ENCODE measurements around the gene EIF4E2.

DNA sequence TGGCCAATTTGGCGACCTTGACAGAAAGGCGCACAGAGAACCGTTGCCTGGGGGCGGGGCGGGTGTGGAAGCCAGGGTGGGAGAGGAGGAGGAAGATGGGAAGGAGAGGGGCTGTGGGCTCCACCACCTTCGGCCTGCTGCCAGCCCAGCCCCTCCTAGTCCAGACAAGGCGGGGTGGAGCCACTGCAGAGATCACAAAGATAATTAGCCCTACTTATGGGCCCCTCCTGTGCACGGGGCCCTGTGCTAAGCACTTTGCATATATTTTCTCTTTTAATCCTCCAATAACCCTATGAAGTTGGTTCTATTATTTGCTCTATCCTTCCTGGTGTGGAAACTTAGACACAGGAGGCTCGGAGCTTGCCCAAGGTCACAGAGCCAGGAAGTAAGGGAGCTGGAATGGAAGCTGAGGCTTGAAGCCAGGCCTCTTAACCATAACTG is 49.1 kb upstream of the EIF4E2 start:
- TF ChIP-seq POLR2A (IDR thresholded peaks at IDR 0.05; ENCODE audit: low read depth, low read length) (no peak), CTCF (IDR thresholded peaks at IDR 0.05; ENCODE audit: extremely low read depth in 1 of 2, insufficient read depth in 1 of 2, low read depth in 1 of 2, low read length in 2 of 2) (no peak), POLR2AphosphoS5 (IDR thresholded peaks at IDR 0.05; ENCODE audit: insufficient read depth, low read depth, low read length) (no peak), EZH2 (IDR thresholded peaks at IDR 0.05; ENCODE audit: borderline replicate concordance, low read depth, low read length, severe bottlenecking) (no peak), JUN (IDR thresholded peaks at IDR 0.05; ENCODE audit: borderline replicate concordance, insufficient read depth, insufficient read length, low read depth) (no peak), FOS (IDR thresholded peaks at IDR 0.05; ENCODE audit: borderline replicate concordance, insufficient read depth, low read length) (no peak), MYC (IDR thresholded peaks at IDR 0.05; ENCODE audit: low read depth, low read length) (no peak)
- TF ChIP-seq, protein P1, sequence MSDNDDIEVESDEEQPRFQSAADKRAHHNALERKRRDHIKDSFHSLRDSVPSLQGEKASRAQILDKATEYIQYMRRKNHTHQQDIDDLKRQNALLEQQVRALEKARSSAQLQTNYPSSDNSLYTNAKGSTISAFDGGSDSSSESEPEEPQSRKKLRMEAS (IDR thresholded peaks at IDR 0.05; ENCODE audit: insufficient read depth, insufficient read length): no peak

Measured in endothelial cell of umbilical vein (primary cell).